Skeletal muscle satellite cell (primary cell): ENCODE results near the gene PTPRS. TPM values are rescaled to one million over a fixed set of nuclear protein-coding genes. Genes with fewer than 3 reads are reported as not detected.
"Not testable (repeated sequence)": the region's sequence is repeated elsewhere in the genome, so short reads cannot be mapped to it uniquely, and the experiment has no call there.

Source experiments
- H3K27me3 ChIP-seq: 2 replicates; pipeline ENCODE4 v1.7.0; 2013; ENCODE audit warnings: low read length; ENCODE audit not compliant: control insufficient read depth, insufficient read depth
- H3K36me3 ChIP-seq: 2 replicates; pipeline ENCODE4 v1.7.0; 2013; ENCODE audit warnings: mild to moderate bottlenecking, control low read depth, low read length; ENCODE audit not compliant: insufficient read depth
- H3K4me1 ChIP-seq: 2 replicates; pipeline ENCODE4 v1.7.0; 2013; ENCODE audit warnings: low read length; ENCODE audit not compliant: control insufficient read depth, insufficient read depth
- H3K4me2 ChIP-seq: 2 replicates; pipeline ENCODE4 v1.7.0; 2013; ENCODE audit warnings: mild to moderate bottlenecking, low read length
- H3K4me3 ChIP-seq: 2 replicates; pipeline ENCODE4 v1.7.0; 2013; ENCODE audit warnings: low read length
- H3K9ac ChIP-seq: 2 replicates; pipeline ENCODE4 v1.7.0; 2013; ENCODE audit warnings: mild to moderate bottlenecking, low read depth, low read length, moderate library complexity
- H3K9me3 ChIP-seq: replicated peaks from 2 replicates; pipeline ENCODE4 v1.7.0; 2013; ENCODE audit warnings: mild to moderate bottlenecking, control low read depth, low read length
- total RNA-seq: library from RNA; depleted of rRNA; stranded (reverse); fragments of >200 nt; gene quantifications from 2 replicates; pipeline ENCODE4 v1.2.3, GENCODE V29; 2012; rRNA removed

PTPRS gene
- total RNA-seq = 51.0 and 75.8 TPM in 2 replicates

DNA sequence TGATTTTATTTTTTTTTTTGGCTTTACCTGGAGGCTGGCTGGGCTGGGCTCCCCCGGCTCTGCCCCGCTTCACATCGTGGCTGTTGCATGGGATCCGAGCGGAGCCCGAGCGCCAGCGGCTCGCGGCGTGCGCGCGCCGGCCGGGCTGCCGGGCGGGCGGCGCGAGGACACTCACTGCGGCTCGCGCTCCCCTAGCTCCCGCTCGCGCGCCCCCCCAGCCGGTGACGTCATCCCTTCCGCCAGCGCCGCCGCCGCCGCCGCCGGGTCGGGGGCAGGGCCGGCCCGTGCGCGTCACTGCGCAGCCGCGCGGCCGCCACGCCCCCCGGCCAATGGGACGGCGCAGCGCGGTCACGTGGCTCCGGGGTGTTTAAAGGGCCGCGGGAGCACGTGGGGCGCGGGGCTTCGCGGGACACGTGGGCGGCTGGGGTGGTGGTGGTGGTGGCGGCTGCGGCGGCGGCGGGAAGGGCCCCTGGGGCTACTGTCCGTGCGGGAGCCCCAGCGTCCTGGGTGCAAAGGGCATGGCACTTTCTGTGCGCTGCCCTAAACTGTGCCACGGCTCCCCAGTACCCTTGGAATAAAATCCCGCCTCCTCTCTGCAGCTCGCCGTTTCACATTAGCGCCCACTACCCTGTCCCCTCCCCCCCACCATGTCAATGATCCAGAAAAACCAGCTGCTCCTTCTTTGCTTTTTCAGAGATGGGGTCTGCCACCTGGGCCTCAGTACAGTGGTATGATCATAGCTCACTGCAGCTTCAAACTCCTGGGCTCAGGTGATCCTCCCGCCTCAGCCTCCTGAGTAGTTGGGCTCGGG lies at the start of gene PTPRS:
Gene PTPRS (minus strand): TSS at position 176 of the 811 bp plus-strand sequence. CDS start 54,672 bp downstream, outside the sequence.
- H3K27me3 ChIP-seq = peaks cover 41% of the 10 kb centered on the region
- peak within 1 kb of the TSS; percentile 58 for H3K9ac ChIP-seq
- H3K4me2 ChIP-seq = peak within 1 kb of the TSS; percentile 93
- peak within 1 kb of the TSS; percentile 73 for H3K4me3 ChIP-seq
- no peaks in the 10 kb centered on the region for H3K9me3 ChIP-seq
- H3K4me1 ChIP-seq = peaks cover 16% of the 10 kb centered on the region
- H3K36me3 ChIP-seq = no peaks in the 10 kb centered on the region

DNA sequence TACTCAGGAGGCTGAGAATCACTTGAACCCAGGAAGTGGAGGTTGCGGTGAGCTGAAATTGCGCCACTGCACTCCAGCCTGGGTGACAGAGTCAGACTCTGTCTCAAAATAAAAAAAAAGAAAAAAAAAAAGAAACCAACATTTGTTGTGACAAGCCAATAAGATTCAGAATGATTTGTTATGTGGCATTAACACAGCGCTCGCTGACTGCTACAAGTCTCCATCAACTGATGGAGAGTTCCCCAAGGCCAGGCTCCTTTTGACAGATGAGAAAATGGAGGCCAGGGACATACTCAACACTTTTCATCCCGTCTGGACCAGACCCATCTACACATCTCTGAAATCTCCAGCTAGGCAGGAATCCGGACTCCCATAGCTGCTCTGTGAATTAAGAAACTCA lies 48.7 kb upstream of the PTPRS start:
- no peaks in the 10 kb centered on the region for H3K36me3 ChIP-seq
- H3K4me1 ChIP-seq = no peaks in the 10 kb centered on the region
- H3K9ac ChIP-seq = no peak overlapping the region
- peaks cover 37% of the 10 kb centered on the region for H3K27me3 ChIP-seq
- no peak overlapping the region for H3K4me3 ChIP-seq
- H3K9me3 ChIP-seq = no peaks in the 10 kb centered on the region
- H3K4me2 ChIP-seq = no peak overlapping the region

DNA sequence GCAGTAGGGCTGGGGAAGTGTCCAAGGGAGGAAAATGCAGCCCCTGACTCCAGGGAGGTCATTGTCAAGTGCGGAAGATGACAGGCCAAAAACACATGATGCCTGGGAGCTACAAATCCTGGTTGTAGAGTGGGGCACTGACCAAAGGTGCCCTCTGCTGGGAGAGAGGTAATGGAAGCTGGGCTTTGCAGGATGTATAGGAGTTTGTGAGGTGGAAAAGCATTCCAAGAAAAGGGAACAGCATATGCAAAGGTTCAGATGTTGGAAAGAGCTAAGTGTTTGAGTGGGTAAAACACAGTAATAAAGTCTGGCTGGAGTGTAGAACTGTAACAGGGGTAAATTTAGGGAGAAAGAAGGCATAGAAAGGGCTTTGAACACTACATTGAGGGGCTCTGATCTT lies 46.9 kb upstream of the PTPRS start:
- H3K4me1 ChIP-seq = no peaks in the 10 kb centered on the region
- H3K36me3 ChIP-seq = no peaks in the 10 kb centered on the region
- no peak overlapping the region for H3K4me3 ChIP-seq
- peaks cover 3% of the 10 kb centered on the region for H3K9me3 ChIP-seq
- no peak overlapping the region for H3K9ac ChIP-seq
- peaks cover 18% of the 10 kb centered on the region for H3K27me3 ChIP-seq
- no peak overlapping the region for H3K4me2 ChIP-seq

DNA sequence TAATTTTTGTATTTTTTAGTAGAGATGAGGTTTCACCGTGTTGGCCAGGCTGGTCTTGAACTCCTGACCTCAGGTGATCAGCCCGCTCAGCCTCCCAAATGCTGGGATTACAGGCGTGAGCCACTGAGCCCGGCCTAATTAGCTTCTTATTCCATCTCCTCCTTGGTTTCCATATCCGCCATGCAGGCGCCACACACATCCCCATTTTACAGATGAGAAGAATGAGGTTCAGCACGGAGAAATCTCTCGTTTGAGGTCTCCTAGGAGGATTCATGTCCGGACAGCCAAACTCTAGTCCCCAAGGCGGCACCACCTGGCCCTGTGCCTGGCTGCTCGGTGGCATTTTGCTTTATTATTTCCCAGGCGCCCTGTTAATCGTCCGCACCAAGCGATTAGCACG lies 46.2 kb upstream of the PTPRS start:
- Histone ChIP-seq H3K4me1 (no peaks in the 10 kb centered on the region), H3K4me2 (no peak overlapping the region), H3K9me3 (peaks cover 5% of the 10 kb centered on the region), H3K4me3 (no peak overlapping the region), H3K27me3 (peaks cover 12% of the 10 kb centered on the region), H3K9ac (no peak overlapping the region), H3K36me3 (no peaks in the 10 kb centered on the region)

DNA sequence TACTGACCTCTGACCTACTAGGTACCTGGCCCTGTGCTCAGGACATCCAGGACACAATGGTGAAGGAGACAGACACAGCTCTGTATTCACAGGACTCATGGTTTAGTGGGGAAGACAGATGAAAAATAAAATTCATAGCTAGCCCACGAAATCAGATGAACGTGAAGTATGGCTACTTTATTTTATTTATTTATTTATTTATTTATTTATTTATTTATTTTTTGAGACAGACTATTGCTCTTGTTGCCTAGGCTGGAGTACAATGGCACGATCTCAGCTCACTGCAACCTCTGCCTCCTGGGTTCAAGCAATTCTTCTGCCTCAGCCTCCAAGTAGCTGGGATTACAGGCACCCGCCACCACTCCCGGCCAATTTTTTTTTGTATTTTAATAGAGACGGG lies 40.6 kb upstream of the PTPRS start:
- not testable (repeated sequence) for H3K9me3 ChIP-seq, H3K36me3 ChIP-seq, H3K4me3 ChIP-seq, H3K4me2 ChIP-seq, H3K9ac ChIP-seq, H3K4me1 ChIP-seq, H3K27me3 ChIP-seq

DNA sequence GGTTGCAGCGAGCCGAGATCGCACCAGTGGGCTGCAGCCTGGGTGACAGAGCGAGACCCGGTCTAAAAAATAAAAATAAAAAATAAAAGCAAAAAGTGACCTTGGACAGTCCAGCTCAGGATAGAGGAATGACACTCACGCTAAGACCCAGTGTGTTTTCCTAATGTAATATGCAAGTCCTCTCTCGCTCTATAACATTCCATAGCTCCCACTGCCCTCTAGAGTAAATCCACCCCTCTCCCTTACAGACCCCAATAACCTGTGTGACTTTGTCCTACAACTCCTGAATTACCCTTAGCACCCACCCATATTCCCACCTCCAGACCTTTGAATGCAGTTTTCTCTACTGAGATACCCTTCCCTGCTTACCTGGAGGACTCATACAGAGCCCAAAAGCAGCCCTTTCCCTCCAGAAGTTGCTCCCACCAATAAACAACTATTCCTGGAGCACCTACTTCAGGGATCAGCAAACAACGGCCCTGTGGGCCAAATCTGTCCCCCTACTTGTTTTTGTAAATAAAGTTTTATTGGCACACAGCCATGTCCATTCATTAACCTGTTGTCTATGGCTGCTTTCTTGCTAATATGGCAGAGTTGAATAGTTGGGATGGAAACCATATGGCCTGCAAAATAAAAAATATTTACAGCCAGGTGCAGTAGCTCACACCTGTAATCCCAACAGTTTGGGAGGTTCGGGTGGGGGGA lies 39.8 kb upstream of the PTPRS start:
- Histone ChIP-seq H3K4me2 (no peak overlapping the region), H3K36me3 (no peaks in the 10 kb centered on the region), H3K9me3 (peaks cover 5% of the 10 kb centered on the region), H3K9ac (no peak overlapping the region), H3K4me1 (no peaks in the 10 kb centered on the region), H3K4me3 (no peak overlapping the region), H3K27me3 (no peaks in the 10 kb centered on the region)

DNA sequence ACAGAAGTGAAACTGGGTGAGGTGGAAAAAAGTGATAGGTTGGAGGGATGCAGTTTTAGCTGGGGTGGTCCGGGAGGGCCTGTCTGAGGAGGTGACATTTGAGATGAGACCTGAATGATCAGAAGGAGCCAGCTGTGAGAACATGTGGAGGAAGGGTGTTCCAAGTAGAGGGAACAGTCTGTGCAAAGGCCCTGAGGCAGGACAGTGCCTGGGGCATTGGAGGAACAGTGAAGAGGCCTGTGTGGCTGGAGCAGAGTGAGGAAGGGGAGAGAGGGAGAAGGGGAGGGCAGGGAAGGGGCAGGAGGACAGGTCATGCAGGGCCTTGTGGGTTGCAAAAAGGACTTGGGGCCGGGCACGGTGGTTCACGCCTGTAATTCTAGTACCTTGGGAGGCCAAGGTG lies 36.3 kb upstream of the PTPRS start:
- Histone ChIP-seq H3K4me3 (no peak overlapping the region), H3K36me3 (no peaks in the 10 kb centered on the region), H3K4me2 (no peak overlapping the region), H3K27me3 (no peaks in the 10 kb centered on the region), H3K4me1 (no peaks in the 10 kb centered on the region), H3K9ac (no peak overlapping the region), H3K9me3 (no peaks in the 10 kb centered on the region)

DNA sequence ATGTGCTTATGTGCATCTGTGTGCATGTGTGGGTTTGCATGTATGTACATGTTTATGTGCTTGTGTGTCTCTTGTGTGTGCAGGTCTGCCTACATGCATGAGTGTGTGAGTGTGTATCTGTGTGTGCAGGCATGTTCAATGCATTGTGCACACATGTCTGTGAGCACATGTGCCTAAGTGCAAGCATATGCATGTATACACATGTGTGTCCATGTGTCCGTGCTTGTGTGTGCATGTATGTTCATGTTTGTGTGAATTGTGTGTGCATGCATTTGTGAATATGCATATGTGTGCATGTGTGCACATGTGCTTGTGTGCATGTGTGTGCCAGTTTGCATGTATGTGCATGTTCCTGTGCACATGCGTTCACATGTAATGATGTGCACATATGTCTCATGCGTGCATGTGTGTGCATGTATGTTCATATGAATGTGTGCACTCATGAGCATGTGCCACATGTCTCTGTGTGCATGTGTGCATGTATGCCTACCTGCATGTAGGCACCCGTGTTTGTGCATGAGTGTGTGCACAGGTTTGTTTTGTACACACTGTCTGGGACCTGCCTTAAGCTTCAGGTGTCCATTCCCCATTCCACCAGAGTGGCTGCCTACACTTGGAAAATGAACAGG lies 32.1 kb upstream of the PTPRS start:
- Histone ChIP-seq H3K4me3 (no peak overlapping the region), H3K36me3 (no peaks in the 10 kb centered on the region), H3K4me2 (no peak overlapping the region), H3K9me3 (no peaks in the 10 kb centered on the region), H3K4me1 (no peaks in the 10 kb centered on the region), H3K9ac (no peak overlapping the region), H3K27me3 (no peaks in the 10 kb centered on the region)

DNA sequence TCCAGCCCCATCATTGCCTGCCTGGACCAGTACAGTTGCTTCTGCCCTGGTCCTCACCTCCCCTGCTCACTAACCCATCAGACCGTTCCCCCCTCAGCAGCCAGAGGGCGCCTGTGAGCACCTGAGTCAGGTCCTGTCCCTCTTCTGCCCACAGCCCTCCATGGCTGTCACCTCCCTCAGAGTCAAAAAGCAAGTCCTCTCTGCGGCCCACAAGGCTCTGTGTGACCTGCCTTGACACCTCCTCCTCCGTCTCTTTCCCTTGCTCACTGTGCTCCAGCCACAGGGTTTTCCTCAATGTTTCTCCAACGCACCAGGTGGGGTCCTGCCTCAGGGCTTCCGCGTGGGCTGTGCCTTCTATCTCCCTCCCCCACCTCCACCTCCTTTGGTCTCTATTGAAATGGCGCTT lies 29.4 kb upstream of the PTPRS start:
- no peaks in the 10 kb centered on the region for H3K9me3 ChIP-seq
- H3K9ac ChIP-seq = no peak overlapping the region
- H3K4me3 ChIP-seq = no peak overlapping the region
- no peaks in the 10 kb centered on the region for H3K4me1 ChIP-seq
- no peak overlapping the region for H3K4me2 ChIP-seq
- H3K36me3 ChIP-seq = no peaks in the 10 kb centered on the region
- no peaks in the 10 kb centered on the region for H3K27me3 ChIP-seq

DNA sequence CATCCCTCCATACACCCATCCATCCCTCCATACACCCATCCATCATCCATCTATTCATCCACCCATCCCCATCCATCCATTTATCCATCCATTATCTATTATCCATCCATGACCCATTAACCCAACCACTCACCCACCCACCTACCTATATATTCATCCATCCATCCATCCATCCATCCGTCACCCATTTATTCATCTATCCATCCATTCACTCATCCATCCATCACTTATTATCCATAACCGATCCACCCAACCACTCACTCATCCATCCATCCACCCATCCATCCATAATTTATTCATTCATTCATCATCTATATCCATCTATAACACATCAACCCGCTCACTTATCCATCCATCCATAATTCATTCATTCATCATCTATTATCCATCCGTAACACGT lies 28.7 kb upstream of the PTPRS start:
- H3K4me3 ChIP-seq = no peak overlapping the region
- no peaks in the 10 kb centered on the region for H3K9me3 ChIP-seq
- peaks cover 6% of the 10 kb centered on the region for H3K27me3 ChIP-seq
- H3K4me1 ChIP-seq = no peaks in the 10 kb centered on the region
- no peaks in the 10 kb centered on the region for H3K36me3 ChIP-seq
- H3K9ac ChIP-seq = no peak overlapping the region
- no peak overlapping the region for H3K4me2 ChIP-seq

DNA sequence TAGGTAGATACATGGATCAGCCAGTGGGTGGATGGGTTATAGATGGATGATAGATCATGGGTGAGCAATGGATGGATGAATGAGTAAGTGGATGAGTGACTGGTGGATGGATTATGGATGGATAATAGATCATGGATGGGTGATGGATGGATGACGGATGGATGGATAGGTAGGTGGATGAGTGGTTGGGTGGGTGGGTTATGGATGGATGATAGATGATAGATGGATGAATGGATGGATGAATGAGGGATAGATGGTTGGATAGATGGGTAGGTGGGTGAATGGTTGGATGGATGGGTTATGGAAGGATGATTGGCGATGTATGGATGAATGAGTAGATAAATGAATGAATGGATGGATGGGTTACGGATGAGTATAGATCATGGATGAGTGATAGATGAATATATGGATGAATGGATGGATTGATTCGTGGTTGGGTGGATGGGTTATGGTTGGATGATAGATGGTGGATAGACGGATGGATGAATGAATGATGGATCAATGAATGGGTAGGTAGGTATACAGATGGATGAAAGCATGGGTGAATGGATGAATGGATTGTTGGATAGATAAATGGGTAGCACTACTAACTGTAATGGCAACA lies 27.0 kb upstream of the PTPRS start:
- H3K4me3 ChIP-seq = no peak overlapping the region
- H3K36me3 ChIP-seq = no peaks in the 10 kb centered on the region
- peaks cover 7% of the 10 kb centered on the region for H3K27me3 ChIP-seq
- H3K9me3 ChIP-seq = no peaks in the 10 kb centered on the region
- no peaks in the 10 kb centered on the region for H3K4me1 ChIP-seq
- H3K4me2 ChIP-seq = no peak overlapping the region
- no peak overlapping the region for H3K9ac ChIP-seq
